Prostate gland (tissue), 2 donors: ENCODE results near the gene RBM33. TPM values are rescaled to one million over a fixed set of nuclear protein-coding genes. Genes with fewer than 3 reads are reported as not detected.

Experiments used
- DNase-seq: peaks from one replicate; pipeline ENCODE4 v3.0.0-alpha.2; 2019; ENCODE audit warnings: low spot score
- H3K27ac ChIP-seq, 2 donors: fragments of 200-600 bp; sonication (generic); 2 replicates each; pipeline ENCODE4 v1.5.1; 2017 to 2019
- H3K27me3 ChIP-seq: fragments of 200-600 bp; sonication (generic); replicated peaks from 2 replicates; pipeline ENCODE4 v1.5.1; 2019; ENCODE audit not compliant: insufficient read depth
- H3K36me3 ChIP-seq, 2 donors: fragments of 200-600 bp; sonication (generic); 1 replicate in 1 of 2; 2 replicates in 1 of 2; pipeline versions ENCODE4 v1.5.1 to v1.8.1; 2017 to 2019
- H3K4me1 ChIP-seq: fragments of 200-600 bp; sonication (generic); replicated peaks from 2 replicates; pipeline ENCODE4 v1.5.1; 2019
- H3K4me3 ChIP-seq, 2 donors: fragments of 200-600 bp; sonication (generic); 2 replicates each; pipeline ENCODE4 v1.5.1; 2017 to 2019
- H3K9me3 ChIP-seq: fragments of 200-600 bp; sonication (generic); 2 replicates; pipeline ENCODE4 v1.5.1; 2017
- CTCF ChIP-seq, 4 experiments: fragments of 200-600 bp in 2 of 4; fragments of 450-650 bp in 2 of 4; sonication (generic) in 2 of 4; IDR thresholded peaks; 1 replicate in 3 of 4; 2 replicates in 1 of 4; pipeline ENCODE4 v1.5.1; 2016 to 2019; ENCODE audit warnings: antibody characterized with exemption in 4 of 4, mild to moderate bottlenecking in 2 of 4, moderate library complexity in 2 of 4
- POLR2A ChIP-seq: fragments of 450-650 bp; IDR thresholded peaks from one replicate; pipeline ENCODE4 v1.6.1; 2016; ENCODE audit warnings: antibody characterized with exemption, mild to moderate bottlenecking
- POLR2AphosphoS5 ChIP-seq: sonication (generic); formaldehyde crosslinking; IDR thresholded peaks from one replicate; pipeline ENCODE4 v1.6.1; 2017; ENCODE audit warnings: antibody characterized with exemption
- WGBS: methylation state at CpG from one replicate; pipeline ENCODE4 v1.1.5; 2018; 5-methylcytosine and 5-hydroxymethylcytosine counted together
- intact Hi-C: fragments of 100-400 bp; cut with DNase I; formaldehyde crosslinking; loops from one replicate; pipeline ENCODE4 v1.14.2; 2022
- total RNA-seq, 2 donors: library from RNA; depleted of rRNA; stranded (reverse); fragments of >200 nt; gene quantifications; one replicate each; pipeline ENCODE4 v1.1.0, GENCODE V29; 2016

RBM33 gene
- total RNA-seq, 2 donors from 2014 or later, result 33.2 to 82.9 TPM

GRCh38 chr7:155700847-155701246 lies 56.4 kb downstream of the RBM33 start:
- intact Hi-C loops, result no loop called here
- H3K4me3 ChIP-seq, result no peak overlapping the region
- no peaks in the 10 kb centered on the region for H3K27me3 ChIP-seq
- DNase-seq, result no peak
- TF ChIP-seq POLR2A (no peak), POLR2AphosphoS5 (no peak), CTCF (IDR thresholded peaks at IDR 0.05) (no peak)
- H3K4me1 ChIP-seq, result no peaks in the 10 kb centered on the region
- 88% methylated on average over 6 of the region's 6 CpGs for WGBS
- H3K9me3 ChIP-seq, result no peaks in the 10 kb centered on the region
- no peak overlapping the region for H3K27ac ChIP-seq
- no peaks in the 10 kb centered on the region for H3K36me3 ChIP-seq

DNA sequence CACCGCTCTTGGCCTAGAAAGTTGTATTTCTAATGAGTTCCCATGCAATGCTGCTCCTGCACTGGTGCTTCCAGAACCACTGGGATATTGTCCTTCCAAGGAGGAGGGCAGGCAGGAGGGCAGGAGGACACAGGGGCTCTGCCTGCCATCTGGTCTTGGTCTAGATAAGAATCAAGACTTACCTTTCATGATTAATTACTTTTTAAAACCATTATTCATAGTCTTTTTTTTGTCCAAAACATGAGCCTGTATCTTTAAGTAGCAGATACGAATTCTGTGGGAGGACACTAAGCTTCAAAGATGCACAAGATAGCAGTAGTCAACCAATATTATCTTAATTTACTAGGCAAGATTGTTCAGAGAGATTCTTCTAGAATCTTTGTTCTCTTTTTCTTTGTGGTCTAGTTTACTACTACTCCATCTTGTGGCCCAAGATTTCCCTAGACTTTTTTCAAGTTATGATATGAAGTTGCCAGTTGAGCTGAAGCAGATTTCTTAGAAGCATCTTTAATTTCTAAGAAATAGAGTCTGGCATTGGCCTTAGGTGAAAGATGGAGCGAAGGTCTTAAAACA lies 57.6 kb downstream of the RBM33 start:
- H3K27ac ChIP-seq, result no peak overlapping the region
- TF ChIP-seq CTCF (IDR thresholded peaks at IDR 0.05) (no peak), POLR2A (no peak), POLR2AphosphoS5 (no peak)
- H3K9me3 ChIP-seq, result no peaks in the 10 kb centered on the region
- intact Hi-C loops, result no loop called here
- H3K4me1 ChIP-seq, result no peaks in the 10 kb centered on the region
- DNase-seq, result no peak
- H3K4me3 ChIP-seq, result no peak overlapping the region
- H3K27me3 ChIP-seq, result no peaks in the 10 kb centered on the region
- WGBS, result 90% methylated on average over 3 of the region's 3 CpGs
- no peaks in the 10 kb centered on the region for H3K36me3 ChIP-seq

- H3K9me3 ChIP-seq, result no peaks in the 10 kb centered on the region
- intact Hi-C loops, result no loop called here
- H3K36me3 ChIP-seq, result no peaks in the 10 kb centered on the region
- DNase-seq, result no peak
- H3K4me1 ChIP-seq, result no peaks in the 10 kb centered on the region
- no peak for TF ChIP-seq POLR2A
- WGBS, result 76% methylated on average over 1 of the region's 1 CpG
- no peaks in the 10 kb centered on the region for H3K27me3 ChIP-seq
- H3K27ac ChIP-seq, result no peak overlapping the region
- H3K4me3 ChIP-seq, result no peak overlapping the region
These were observed 58.2 kb downstream of the RBM33 start for GRCh38 chr7:155702616-155703015.

- H3K36me3 ChIP-seq, result no peaks in the 10 kb centered on the region
- intact Hi-C loops, result no loop called here
- 93% methylated on average over 16 of the region's 16 CpGs for WGBS
These were observed 61.3 kb downstream of the RBM33 start for GRCh38 chr7:155705623-155706360.

DNA sequence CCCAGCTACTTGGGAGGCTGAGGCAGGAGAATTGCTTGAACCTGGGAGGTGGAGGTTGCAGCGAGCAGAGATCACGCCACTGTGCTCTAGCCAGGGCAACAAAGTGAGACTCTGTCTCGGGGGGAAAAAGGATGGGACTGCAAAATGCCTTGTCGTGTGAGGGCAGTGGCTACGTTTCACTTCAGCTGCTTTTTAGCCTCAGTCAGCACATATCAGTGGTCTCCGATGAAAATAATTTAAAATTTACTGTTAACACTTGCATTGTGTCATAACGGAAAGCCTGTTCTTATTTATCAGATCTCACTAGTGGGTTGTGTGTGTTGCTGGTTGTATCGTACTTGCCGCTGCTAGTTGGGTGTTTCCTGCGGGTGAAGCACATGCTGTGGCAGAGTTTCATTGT lies 61.9 kb downstream of the RBM33 start:
- DNase-seq, result no peak
- Histone ChIP-seq H3K36me3 (no peaks in the 10 kb centered on the region), H3K4me3 (no peak overlapping the region), H3K9me3 (no peaks in the 10 kb centered on the region), H3K27ac (no peak overlapping the region), H3K4me1 (no peaks in the 10 kb centered on the region), H3K27me3 (no peaks in the 10 kb centered on the region)
- intact Hi-C loops, result no loop called here
- TF ChIP-seq POLR2AphosphoS5, result no peak
- TF ChIP-seq CTCF (IDR thresholded peaks at IDR 0.05), result no peak
- TF ChIP-seq POLR2A, result no peak
- 98% methylated on average over 10 of the region's 10 CpGs for WGBS

More at GRCh38 chr7:155705623-155706360, 61.3 kb downstream of the RBM33 start:
- no peak overlapping the region for H3K4me3 ChIP-seq
- no peaks in the 10 kb centered on the region for H3K9me3 ChIP-seq
- H3K27me3 ChIP-seq, result no peaks in the 10 kb centered on the region
- DNase-seq, result no peak
- TF ChIP-seq POLR2AphosphoS5, result no peak
- no peak for TF ChIP-seq POLR2A
- TF ChIP-seq CTCF (IDR thresholded peaks at IDR 0.05), result no peak
- H3K4me1 ChIP-seq, result no peaks in the 10 kb centered on the region
- no peak overlapping the region for H3K27ac ChIP-seq
